KG1 (cell line): ENCODE data around the gene DEPDC5.
"Not testable (repeated sequence)": the region's sequence is repeated elsewhere in the genome, so short reads cannot be mapped to it uniquely, and the experiment has no call there.

Experiments used
- DNase-seq: peaks from one replicate; lab custom pipeline; 2025; lab: John Stamatoyannopoulos, UW

Gene DEPDC5

DNA sequence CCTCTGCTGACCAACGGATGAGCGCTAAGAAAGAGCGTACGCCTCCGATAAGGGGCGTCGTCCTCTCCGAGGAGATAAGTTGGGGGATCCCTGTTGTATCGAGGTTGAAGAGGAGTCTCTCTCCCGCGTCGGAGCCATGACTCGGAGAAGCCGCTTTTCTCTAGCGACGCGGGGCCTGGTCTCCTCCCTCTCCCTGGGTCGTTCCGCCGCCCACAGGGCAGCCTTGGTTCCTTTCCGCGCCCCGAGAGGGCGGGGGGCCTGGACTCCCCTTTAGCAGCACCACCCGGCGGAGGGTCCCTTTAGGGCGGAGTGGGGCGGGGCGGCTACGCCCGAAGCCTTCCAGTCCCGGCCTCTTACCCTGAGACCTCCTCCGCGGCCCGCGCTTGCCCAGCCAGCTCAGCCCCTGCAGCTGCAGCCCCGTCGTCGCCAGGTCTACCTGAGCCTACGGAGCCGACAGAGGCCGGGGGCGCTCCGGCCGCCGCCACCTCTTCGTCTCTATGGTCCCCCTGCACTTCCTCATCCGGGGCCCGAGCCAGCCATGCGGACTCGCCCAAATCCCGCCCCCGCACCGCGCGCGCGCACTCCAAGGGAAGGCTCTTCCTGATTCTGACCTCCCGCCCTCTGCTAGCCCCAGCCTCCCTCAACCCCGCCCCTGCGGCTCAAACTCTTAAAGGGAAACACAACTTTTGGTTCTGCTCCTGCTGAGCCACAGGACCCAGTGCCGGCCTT lies 4.0 kb upstream of the DEPDC5 start, which contains the start of gene PRR14L:
TSS of gene PRR14L (minus strand) at position 497 of the 729 bp plus-strand sequence. CDS start 11,272 bp downstream, outside the sequence.
- peak; percentile 97 for DNase-seq

- no peak for DNase-seq
Observed at GRCh38 chr22:31750365-31751284, 3.2 kb upstream of the DEPDC5 start.

DNA sequence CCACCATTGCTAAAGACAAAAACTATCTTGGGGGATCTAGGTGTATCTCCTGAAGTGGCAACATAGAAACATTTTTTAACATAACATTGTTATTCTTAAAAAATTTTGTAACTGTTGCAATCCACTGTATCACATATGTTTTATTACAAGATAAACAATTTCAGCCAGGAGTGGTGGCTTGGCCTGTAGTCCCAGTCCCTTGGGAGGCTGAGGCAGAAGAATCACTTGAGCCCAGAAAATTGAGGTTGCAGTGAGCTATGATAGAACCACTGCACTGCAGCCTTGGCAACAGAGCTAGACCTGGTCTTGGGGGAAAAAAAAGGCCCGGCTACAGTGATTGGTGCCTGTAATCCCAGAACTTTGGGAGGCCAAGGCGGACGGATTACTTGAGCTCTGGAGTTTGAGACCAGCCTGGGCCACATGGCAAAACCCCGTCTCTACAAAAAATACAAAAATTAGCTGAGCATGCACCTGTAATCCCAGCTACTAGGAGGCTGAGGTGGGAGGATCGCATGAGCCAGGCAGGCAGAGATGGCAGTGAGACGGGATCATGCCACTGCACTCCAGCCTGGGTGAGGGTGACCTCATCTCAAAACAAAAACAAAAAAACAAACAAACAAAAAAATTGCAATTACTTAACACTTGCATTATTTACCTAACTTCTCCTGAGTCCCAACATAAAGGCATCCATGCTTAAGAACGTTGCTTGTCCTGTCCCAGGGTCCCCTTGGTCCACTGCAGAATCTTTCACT lies 1.5 kb upstream of the DEPDC5 start:
- DNase-seq, result no peak

DNA sequence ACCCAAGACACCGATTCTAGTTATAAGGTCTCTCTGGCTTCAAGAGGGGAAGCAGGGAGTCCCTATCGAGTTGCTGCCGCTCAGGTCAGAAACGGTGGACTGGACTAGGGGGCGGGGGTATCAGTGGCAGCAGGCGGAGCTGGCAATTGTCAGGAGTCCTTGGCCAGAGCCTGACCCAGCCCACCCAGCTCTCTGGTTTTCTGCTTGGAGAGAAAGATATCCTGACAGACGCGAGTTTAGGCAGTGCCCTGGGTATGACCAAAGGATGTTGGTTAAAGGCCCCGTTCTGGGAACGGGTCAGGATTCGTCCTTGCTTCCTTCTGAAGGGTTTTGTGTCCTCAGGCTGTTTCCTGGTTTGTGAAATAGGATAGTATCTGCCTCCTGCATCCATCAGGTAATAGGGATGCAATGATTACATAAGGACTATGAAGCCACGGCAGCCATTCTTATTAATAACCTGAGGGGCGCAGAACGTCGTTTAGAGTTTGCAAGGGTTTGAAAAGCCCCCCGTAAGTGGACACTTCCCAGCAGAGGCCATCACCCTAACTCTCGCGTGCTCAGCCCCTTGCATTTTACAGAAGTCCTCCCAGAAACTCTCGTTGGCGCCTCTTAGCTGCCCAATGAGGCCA lies 700 bp upstream of the DEPDC5 start:
- no peak for DNase-seq

GRCh38 chr22:31754813-31755212 lies 994 bp downstream of the DEPDC5 start:
- no peak for DNase-seq

GRCh38 chr22:31757265-31757664 lies 3.4 kb downstream of the DEPDC5 start:
- no peak for DNase-seq

- not testable (repeated sequence) for DNase-seq
Observed at GRCh38 chr22:31758860-31759259, 5.0 kb downstream of the DEPDC5 start.

DNA sequence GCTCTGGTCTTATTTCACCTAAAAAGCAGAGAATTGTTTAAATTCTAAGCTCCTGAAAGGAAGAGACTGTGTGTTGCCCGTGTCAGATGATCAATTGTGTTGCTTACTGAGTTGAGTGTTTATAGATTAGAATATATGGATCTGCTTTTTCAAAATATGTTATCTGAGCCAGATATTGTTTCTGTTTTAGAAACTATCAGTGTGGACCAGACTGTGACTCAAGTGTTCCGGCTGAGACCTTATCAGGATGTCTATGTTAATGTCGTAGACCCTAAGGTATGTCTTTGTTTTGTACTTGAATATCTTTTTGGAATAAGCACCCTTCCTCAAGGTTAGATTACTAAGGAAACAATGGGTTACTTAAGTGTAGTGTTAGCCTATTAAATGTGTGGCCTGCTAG lies 11.0 kb downstream of the DEPDC5 start:
- no peak for DNase-seq

- no peak for DNase-seq
Observed at GRCh38 chr22:31768422-31769059, 14.7 kb downstream of the DEPDC5 start.

DNA sequence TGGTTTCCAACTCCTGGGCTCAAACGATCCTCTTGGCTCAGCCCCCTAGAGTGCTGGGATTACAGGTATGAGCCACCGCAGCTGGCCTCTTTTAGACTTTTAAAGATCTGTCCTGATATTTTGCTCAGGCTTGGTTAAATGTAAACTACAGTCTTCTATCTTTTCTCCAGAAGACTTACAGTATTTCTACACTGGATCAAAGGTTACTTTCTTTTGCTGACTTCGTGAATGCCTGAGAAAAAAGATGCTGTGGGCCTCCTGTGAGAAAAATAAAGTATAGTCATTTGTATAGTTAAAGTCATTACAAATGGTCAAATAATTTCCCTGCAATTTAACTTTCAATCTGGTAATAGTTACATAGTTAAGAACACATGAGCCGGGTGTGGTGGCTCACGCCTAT lies 19.6 kb downstream of the DEPDC5 start:
- DNase-seq, result no peak

GRCh38 chr22:31776231-31776630 lies 22.4 kb downstream of the DEPDC5 start:
- no peak for DNase-seq

DNA sequence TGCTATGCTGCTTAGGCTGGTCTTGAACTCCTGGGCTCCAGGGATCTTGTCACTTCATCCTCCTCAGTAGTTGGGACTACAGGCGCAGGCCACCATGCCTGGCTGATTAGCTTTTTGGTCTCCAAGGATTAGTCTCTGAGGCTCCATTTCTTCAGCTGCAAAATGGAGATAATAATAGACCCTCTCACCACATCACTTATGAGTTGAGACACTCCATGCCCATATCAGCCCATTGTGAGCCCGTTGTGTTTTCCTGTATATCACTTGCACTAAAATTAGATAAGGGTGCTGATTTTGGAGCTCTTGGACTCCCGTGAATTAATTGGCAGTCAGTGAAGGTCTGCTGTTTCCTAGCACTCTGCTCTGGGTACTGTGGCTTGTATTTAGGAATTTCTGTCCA lies 36.0 kb downstream of the DEPDC5 start:
- DNase-seq, result no peak

- DNase-seq, result no peak
Observed at GRCh38 chr22:31790240-31790639, 36.4 kb downstream of the DEPDC5 start.

- DNase-seq, result not testable (repeated sequence)
Observed at GRCh38 chr22:31799358-31799757, 45.5 kb downstream of the DEPDC5 start.

DNA sequence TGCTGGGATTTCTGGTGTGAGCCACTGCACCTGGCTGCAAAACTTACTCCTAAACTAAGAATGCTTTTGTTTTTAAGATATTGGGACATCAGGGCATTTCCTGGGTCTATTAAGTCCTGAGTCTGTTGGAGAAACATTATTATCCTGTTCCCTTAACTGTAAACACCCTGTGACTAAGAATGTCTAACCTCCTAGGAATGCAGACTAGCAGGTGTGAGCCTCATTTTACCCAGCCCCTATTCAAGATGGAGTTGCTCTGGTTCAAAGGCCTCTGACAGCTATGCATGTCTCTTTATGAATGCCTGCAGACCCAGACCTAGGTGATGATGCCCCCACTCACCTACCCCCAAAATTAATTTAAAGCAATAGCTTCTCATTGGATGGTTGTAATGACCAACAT lies 46.2 kb downstream of the DEPDC5 start:
- no peak for DNase-seq

GRCh38 chr22:31800861-31801260 lies 47.0 kb downstream of the DEPDC5 start:
- DNase-seq, result not testable (repeated sequence)

- DNase-seq, result no peak
Observed at GRCh38 chr22:31802575-31802974, 48.8 kb downstream of the DEPDC5 start.

DNA sequence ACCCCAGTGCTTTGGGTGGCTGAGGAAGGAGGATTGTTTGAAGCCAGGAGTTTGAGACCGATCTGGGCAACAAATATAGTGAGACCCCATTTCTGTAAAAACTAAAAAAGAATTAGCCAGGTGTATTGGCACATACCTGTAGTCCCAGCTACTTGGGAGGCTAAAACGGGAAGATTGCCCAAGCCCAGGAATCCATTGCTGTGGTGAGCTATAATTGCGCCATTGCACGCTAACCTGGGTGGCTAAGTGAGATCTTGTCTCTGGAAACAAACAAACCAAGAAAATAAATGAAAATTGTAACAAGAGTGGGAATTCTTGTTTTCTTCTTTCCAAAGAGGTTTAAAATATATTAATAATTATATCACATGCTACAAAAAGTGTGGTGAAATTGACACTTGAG lies 52.9 kb downstream of the DEPDC5 start:
- DNase-seq, result no peak

- DNase-seq, result no peak
Observed at GRCh38 chr22:31812977-31813605, 59.3 kb downstream of the DEPDC5 start.

- not testable (repeated sequence) for DNase-seq
Observed at GRCh38 chr22:31813898-31814297, 60.1 kb downstream of the DEPDC5 start.

DNA sequence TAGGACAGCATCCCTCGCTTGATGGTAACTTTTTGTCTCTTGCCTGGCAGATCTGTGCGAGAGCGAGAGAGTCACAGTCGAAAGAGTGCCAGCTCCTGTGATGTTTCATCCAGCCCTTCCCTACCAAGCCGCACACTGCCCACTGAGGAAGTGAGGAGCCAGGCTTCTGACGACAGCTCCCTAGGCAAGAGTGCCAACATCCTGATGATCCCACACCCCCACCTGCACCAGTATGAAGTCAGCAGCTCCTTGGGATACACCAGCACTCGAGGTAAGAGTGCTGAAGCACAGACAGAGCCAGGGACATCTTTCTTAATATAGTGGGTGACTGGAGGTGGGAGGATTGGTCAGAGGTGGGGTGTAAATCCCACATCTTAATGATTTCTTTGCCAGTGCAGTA lies 61.1 kb downstream of the DEPDC5 start:
- no peak for DNase-seq
